ENCODE results near the gene ITGB8. TPM values are rescaled to one million over a fixed set of nuclear protein-coding genes. Genes with fewer than 3 reads are reported as not detected.
A peak's percentile ranks its signal among the peaks of the same experiment; 100 is the strongest.

ITGB8 gene
- total RNA-seq, 1 experiment from 2014 or later: 2.4 TPM

GRCh38 chr7:20329389-20330238, 1.1 kb upstream of the ITGB8 start:
- no peaks in the 10 kb centered on the region for H3K79me2 ChIP-seq (ENCODE audit: insufficient read depth, low read length)
- H3K4me3 ChIP-seq (replicated peaks in 1 of 2; ENCODE audit: low read depth in 1 of 2, low read length in 2 of 2): peak overlapping the region; percentile 66 to 81
- DNase-seq (ENCODE audit: low read depth, low spot score) (peak; percentile 83), ATAC-seq (peak; percentile 67)
- peak overlapping the region; percentile 95 for H3K4me2 ChIP-seq (ENCODE audit: low read length)
- peak overlapping the region; percentile 86 for H3K27ac ChIP-seq (ENCODE audit: low read depth, low read length)
- ChIA-PET RAD21 (ENCODE audit: low non-redundant PET in 1 of 2, low total read pairs in 2 of 2, uncharacterized antibody in 2 of 2, unreplicated experiment in 2 of 2) (interaction anchor here in 1 of 2 experiments (1.0 to 1.5 kb wide), 2 partner anchors 111 to 269 kb away, joined by 3 to 4 read pairs; no protein-coding TSS in a partner anchor), POLR2A (no interaction called here), CTCF (interaction anchor here (0.8 to 2.1 kb wide), 6 partner anchors 13 to 616 kb away, joined by 3 to 9 read pairs (median 4); no protein-coding TSS in a partner anchor)
- TF ChIP-seq JUND (IDR thresholded peaks at IDR 0.05) (0 out of 2 replicates have a peak, but pooled peaks have one; percentile 3), SIN3A (IDR thresholded peaks at IDR 0.05; ENCODE audit: low read depth) (peak; percentile 64), SRF (IDR thresholded peaks at IDR 0.05; ENCODE audit: low read depth) (no peak), RAD21 (IDR thresholded peaks at IDR 0.05; ENCODE audit: low read depth) (0 out of 2 replicates have a peak, but pooled peaks have one; percentile 26), MAX (IDR thresholded peaks at IDR 0.05) (peak; percentile 56), CTCF (IDR thresholded peaks at IDR 0.05 in 2 of 3, conservative IDR thresholded peaks at IDR 0.05 in 1 of 3; ENCODE audit: borderline replicate concordance in 1 of 3, insufficient read depth in 1 of 3, low read depth in 2 of 3, low read length in 2 of 3) (peak in 2 of 3 experiments; percentile 18 to 25; a peak in 2 of 6 replicates), POLR2A (IDR thresholded peaks at IDR 0.05; ENCODE audit: borderline replicate concordance, extremely low read depth, insufficient read depth, insufficient read length) (peak; percentile 11), ZFX (IDR thresholded peaks at IDR 0.05) (no peak), ZNF274 (IDR thresholded peaks at IDR 0.05; ENCODE audit: low read depth, low read length) (no peak)
- BruUV-seq (replicated peaks): no TSS peak
- no peaks in the 10 kb centered on the region for H3K9me3 ChIP-seq (ENCODE audit: control insufficient read depth in 1 of 2, insufficient read depth in 1 of 2, low read depth in 1 of 2, low read length in 2 of 2)
- no peaks in the 10 kb centered on the region for H3K27me3 ChIP-seq (ENCODE audit: insufficient read depth, low read length)
- no peaks in the 10 kb centered on the region for H3K36me3 ChIP-seq (ENCODE audit: control insufficient read depth in 1 of 2, insufficient read depth in 2 of 2, low read length in 2 of 2)
- H3K4me1 ChIP-seq (ENCODE audit: control insufficient read depth in 1 of 2, insufficient read depth in 2 of 2, low read length in 2 of 2): peaks cover 3 to 18% of the 10 kb centered on the region in 2 experiments; a peak in 3 of 4 replicates
- peak overlapping the region; percentile 73 for H2AFZ ChIP-seq (ENCODE audit: low read depth, low read length, poor library complexity, severe bottlenecking)
- no peaks in the 10 kb centered on the region for H3K9me2 ChIP-seq (ENCODE audit: insufficient read depth)
- H4K20me1 ChIP-seq (ENCODE audit: insufficient read depth): no peaks in the 10 kb centered on the region
- peak overlapping the region; percentile 70 for H3K9ac ChIP-seq (ENCODE audit: low read length)
- intact Hi-C loops (cut with micrococcal nuclease): loop anchor here (2.0 to 5.0 kb wide), 3 partner anchors 113 to 268 kb away; partner anchors contain the start of gene MACC1
